ENCODE measurements around the gene CLINT1. TPM values are rescaled to one million over a fixed set of nuclear protein-coding genes. Genes with fewer than 3 reads are reported as not detected.

The CLINT1 gene
- total RNA-seq, 1 donor from 2014 or later, result 72.9 TPM

DNA sequence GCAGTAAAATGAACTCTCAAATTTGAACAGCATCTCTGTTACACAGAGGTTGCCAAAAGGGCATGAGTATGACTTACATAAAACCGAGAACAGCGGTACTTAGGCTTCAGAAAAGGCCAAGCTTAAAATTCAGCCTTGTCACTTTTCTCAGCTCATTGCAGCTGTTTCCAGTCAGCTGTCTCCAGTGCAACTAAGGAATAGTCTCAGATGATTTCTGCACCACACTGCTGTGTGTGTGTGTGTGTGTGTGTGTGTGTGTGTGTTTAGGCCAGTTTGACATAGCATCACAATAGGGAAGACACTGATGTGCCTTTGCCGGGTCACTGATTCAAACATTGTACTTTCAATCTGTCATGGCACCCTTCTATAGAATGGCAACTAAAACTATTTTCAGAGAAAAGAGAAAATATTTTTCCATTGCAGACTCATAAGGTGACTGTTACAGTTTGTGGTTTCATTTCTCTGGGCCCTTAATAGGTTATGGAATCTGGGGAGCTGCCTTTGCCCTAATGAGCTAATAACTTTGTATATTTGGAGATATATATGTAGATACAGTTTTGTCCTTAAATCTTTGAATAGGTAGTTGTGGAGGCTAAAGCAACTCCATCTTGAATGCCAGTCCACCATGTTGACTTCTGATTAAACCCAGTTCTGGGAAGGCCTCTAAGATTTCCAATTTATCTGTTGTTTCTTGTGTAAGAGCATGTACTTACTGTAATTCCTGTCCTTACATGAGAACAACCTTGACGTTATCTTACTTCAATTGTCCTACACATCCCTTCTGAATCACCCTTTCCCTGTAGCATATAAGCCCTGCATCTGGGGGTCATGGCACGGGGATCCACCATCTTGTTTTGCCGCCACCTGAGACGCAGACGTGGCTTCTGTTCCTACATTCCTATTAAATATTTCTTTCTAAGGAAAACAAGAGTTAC is 110.9 kb downstream of the CLINT1 start:
- H3K36me3 Mint-ChIP-seq (ENCODE audit: low read depth, unreplicated experiment), result peaks cover 3% of the 10 kb centered on the region
- H3K9me3 Mint-ChIP-seq (ENCODE audit: unreplicated experiment), result no peaks in the 10 kb centered on the region
- no peak overlapping the region for H3K27ac Mint-ChIP-seq (ENCODE audit: unreplicated experiment)
- peaks cover 12% of the 10 kb centered on the region for H3K4me1 Mint-ChIP-seq (ENCODE audit: unreplicated experiment)
- no peak for DNase-seq (ENCODE audit: low spot score)
- peaks cover 8% of the 10 kb centered on the region for H3K27me3 Mint-ChIP-seq (ENCODE audit: unreplicated experiment)
- TF ChIP-seq, protein P1, sequence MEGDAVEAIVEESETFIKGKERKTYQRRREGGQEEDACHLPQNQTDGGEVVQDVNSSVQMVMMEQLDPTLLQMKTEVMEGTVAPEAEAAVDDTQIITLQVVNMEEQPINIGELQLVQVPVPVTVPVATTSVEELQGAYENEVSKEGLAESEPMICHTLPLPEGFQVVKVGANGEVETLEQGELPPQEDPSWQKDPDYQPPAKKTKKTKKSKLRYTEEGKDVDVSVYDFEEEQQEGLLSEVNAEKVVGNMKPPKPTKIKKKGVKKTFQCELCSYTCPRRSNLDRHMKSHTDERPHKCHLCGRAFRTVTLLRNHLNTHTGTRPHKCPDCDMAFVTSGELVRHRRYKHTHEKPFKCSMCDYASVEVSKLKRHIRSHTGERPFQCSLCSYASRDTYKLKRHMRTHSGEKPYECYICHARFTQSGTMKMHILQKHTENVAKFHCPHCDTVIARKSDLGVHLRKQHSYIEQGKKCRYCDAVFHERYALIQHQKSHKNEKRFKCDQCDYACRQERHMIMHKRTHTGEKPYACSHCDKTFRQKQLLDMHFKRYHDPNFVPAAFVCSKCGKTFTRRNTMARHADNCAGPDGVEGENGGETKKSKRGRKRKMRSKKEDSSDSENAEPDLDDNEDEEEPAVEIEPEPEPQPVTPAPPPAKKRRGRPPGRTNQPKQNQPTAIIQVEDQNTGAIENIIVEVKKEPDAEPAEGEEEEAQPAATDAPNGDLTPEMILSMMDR (IDR thresholded peaks at IDR 0.05; ENCODE audit: unreplicated experiment), result no peak
- H3K4me3 Mint-ChIP-seq (ENCODE audit: unreplicated experiment), result no peak overlapping the region

- H3K4me3 Mint-ChIP-seq (ENCODE audit: unreplicated experiment), result no peak overlapping the region
Measured at GRCh38 chr5:157747173-157747740, 111.7 kb downstream of the CLINT1 start.

GRCh38 chr5:157745041-157745456 is 113.9 kb downstream of the CLINT1 start:
- TF ChIP-seq, protein P1 (IDR thresholded peaks at IDR 0.05; ENCODE audit: unreplicated experiment), result no peak
- Mint-ChIP-seq H3K4me3 (ENCODE audit: unreplicated experiment) (no peak overlapping the region), H3K27ac (ENCODE audit: unreplicated experiment) (no peak overlapping the region), H3K36me3 (ENCODE audit: low read depth, unreplicated experiment) (no peaks in the 10 kb centered on the region), H3K9me3 (ENCODE audit: unreplicated experiment) (no peaks in the 10 kb centered on the region), H3K4me1 (ENCODE audit: unreplicated experiment) (peaks cover 12% of the 10 kb centered on the region), H3K27me3 (ENCODE audit: unreplicated experiment) (peaks cover 11% of the 10 kb centered on the region)
- no peak for DNase-seq (ENCODE audit: low spot score)

More at GRCh38 chr5:157747173-157747740, 111.7 kb downstream of the CLINT1 start:
- Mint-ChIP-seq H3K27me3 (ENCODE audit: unreplicated experiment) (peaks cover 11% of the 10 kb centered on the region), H3K27ac (ENCODE audit: unreplicated experiment) (no peak overlapping the region), H3K9me3 (ENCODE audit: unreplicated experiment) (no peaks in the 10 kb centered on the region), H3K36me3 (ENCODE audit: low read depth, unreplicated experiment) (no peaks in the 10 kb centered on the region), H3K4me1 (ENCODE audit: unreplicated experiment) (peaks cover 12% of the 10 kb centered on the region)
- TF ChIP-seq, protein P1 (IDR thresholded peaks at IDR 0.05; ENCODE audit: unreplicated experiment), result no peak
- no peak for DNase-seq (ENCODE audit: low spot score)

DNA sequence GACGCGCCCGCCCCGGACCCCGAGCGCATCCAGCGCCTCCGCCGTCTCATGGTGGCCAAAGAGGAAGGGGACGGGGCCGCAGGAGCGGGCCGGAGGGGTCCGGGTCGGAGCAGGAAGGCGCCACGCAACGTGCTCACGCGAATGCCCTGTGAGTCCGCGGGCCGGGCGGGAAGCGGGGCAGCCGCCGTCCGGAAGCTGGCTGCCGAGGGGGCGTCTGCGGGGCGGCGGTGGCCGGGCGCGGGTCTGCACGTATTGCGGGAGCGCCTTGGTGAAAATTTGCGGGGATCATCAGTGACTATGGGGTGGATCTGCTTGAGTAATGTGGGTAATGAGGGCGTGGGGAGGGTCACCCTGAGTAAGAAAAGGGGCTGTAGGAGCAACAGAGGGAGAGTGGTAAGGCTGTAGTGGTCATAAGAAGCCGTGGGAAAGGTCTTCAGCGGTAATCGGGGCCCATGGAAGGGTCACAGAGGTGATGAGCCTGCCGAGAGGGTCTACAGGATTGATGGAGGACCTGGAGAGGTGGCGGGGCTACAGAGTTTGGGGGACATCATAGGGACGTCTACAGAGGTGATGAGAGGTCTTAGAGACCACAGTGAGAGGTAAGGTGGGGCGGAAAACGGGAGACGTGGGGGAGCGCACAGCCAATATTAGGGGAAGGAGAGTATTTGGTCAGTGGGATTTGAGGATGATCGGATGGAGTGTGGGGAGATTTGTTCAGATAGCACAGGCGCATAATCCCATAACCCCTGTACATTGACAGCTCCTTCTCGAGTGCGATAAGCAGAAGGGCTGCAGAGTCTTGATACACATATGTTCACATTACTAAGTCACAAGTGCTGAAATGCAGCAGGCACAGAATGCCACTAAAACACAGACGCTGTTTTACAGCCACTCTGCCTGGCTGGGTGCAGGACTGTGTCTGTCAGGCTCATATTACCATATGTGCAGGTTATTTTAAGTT is 114.6 kb downstream of the CLINT1 start:
- no peaks in the 10 kb centered on the region for H3K36me3 Mint-ChIP-seq (ENCODE audit: low read depth, unreplicated experiment)
- DNase-seq (ENCODE audit: low spot score), result peak; percentile 42
- H3K4me1 Mint-ChIP-seq (ENCODE audit: unreplicated experiment), result peaks cover 12% of the 10 kb centered on the region
- no peaks in the 10 kb centered on the region for H3K9me3 Mint-ChIP-seq (ENCODE audit: unreplicated experiment)
- TF ChIP-seq, protein P1 (IDR thresholded peaks at IDR 0.05; ENCODE audit: unreplicated experiment), result no peak
- peak overlapping the region; percentile 99 for H3K4me3 Mint-ChIP-seq (ENCODE audit: unreplicated experiment)
- H3K27me3 Mint-ChIP-seq (ENCODE audit: unreplicated experiment), result peaks cover 11% of the 10 kb centered on the region
- H3K27ac Mint-ChIP-seq (ENCODE audit: unreplicated experiment), result peak overlapping the region; percentile 77
